GM21367 (cell line): ENCODE results near the gene GMDS.
"Not testable (repeated sequence)": the region's sequence is repeated elsewhere in the genome, so short reads cannot be mapped to it uniquely, and the experiment has no call there.

Source experiments
- ATAC-seq: cut with Tn5 transposase; IDR thresholded peaks from one replicate; pipeline ENCODE4 v1.9.1; 2021; ENCODE audit not compliant: unreplicated experiment

Gene GMDS

DNA sequence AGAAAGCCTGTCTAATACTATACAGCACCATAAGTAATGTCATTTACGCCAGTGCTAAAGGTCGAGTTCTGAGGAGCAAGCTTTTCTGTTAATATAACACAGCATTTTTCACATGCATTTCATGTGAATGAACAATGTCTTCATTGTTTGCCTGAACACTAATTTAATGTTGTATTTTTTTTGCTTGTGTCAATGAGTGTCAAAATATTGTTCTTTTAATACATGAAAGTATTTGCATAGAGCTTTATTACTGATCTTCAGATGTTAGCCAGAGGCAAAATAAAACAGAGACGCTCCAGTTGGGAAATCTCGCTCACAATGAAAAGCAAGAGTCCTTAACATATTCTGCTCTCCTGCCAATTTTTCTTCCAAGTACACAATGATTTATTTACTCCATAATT, 483.9 kb downstream of the GMDS start:
- no peak for ATAC-seq

DNA sequence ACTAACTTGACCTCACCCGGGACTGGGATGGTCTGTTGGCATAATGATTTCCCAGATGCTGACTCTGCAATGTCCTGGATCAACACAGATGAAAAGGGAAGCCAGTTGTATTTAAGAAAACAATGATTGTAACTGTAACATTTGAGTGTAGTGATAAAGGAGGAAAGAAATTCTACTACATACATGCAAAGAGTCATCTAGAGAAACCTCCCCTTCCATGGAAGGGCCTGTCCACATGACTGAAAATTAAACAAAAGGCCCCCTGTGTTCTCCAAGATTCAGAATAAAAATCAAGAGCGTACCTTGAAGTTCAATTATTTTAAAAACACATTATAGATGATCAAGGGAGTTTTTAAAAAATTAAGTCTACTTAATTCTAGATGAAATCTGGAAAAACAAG, 484.5 kb downstream of the GMDS start:
- no peak for ATAC-seq

DNA sequence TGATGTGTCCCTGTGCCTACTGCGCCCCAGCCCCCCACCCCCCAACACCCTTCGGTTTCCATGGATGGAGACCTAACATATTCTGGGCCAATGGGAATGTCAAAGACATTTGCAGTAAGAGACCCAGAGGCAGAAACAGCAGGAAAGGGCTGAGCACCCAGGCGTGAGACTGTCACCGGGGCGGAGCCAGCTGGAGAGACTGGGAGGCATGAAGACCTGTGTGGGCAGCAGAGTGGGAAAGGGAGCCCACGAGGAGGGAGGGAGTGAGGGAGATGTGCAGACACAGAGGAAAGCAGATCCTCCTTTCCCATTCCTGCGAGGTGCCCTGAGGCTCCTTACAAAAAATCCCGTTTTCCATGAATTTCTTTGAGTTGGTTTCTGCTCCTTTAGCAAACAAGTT, 485.5 kb downstream of the GMDS start:
- ATAC-seq: no peak

DNA sequence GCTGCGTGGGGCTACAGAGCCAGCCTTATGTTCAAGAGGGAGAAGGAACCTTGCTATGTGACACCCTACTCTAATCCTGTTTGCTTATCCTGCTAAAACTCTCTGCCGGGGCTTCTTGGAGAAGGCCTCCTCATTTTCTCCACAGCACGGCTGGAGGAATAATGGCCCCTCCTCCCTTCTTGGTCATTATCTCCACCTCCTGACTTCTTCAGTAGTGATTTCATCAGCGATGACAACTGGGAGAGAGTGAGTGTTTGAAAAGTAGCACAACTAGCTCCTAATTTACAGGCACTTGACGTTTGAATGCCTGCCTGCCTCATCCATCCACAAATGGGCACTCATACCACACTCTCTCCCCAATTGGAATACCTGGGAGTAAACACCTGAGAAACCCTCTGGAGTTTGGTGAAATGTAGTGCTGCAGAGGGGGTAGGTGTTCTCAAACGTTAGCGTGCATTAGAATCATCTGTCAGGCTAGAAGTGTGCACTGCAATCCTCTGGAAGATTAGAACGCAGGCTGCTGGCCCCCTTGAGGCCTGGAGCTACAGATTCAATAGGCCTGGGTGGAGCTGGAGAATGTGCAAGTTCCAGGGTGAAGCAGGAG, 487.2 kb downstream of the GMDS start:
- ATAC-seq: no peak

DNA sequence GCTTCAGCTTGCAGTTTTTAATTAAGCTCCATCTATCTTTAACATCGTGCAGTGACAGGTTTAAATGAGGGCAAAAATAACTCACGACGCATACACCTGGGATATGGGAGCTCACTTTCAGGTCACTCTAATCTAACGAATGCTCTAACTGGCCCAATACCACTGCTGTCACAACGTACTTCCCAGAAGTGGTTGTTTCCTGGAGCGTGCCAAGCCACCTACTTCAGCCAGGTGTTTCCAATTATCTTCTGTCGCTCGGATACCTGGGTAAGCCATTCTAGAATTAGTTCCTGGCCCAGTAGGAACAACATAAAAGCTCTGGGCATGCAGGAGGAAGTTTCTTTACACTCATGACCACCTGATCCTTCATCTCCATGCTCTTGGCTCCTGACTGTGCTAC, 488.3 kb downstream of the GMDS start:
- ATAC-seq: no peak

DNA sequence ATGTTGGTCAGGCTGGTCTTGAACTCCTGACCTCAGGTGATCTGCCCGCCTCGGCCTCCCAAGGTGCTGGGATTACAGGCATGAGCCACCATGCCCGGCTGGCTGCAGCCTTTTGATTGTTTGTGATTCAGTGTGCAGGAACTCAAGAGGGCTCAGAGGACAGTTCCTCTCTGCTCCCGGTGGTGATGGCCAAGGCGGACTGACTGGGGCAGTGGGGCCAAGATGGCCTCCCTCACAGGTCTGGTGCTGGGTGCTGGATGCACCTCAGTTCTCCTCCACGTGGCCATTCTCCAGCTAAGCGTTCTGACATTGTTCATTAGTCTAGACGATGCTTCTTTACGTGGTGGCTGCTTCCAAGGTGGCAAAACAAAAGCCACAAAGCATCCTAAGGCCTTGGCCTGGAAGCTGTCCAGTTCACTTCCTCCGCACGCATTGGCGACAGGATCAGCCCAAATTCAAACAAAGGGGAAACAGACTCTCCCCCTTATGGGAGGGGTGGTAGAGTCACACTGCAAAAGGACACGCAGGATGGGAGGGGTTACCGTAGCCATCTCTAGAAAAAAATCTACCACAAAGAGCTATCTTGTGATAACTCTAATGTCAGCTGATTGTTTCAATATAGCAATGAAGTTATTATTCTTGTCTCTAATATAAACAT, 488.8 kb downstream of the GMDS start:
- no peak for ATAC-seq

DNA sequence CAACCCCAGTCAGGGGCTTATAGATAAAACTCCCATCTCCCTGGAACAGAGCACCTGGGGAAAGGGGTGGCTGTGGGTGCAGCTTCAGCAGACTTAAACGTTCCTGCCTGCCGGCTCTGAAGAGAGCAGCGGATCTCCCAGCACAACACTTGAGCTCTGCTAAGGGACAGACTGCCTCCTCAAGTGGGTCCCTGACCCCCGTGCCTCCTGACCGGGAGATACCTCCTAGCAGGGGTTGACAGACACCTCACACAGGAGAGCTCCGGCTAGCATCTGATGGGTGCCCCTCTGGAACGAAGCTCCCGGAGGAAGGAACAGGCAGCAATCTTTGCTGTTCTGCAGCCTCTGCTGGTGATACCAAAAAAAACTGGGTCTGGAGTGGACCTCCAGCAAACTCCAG, 494.3 kb downstream of the GMDS start:
- not testable (repeated sequence) for ATAC-seq

DNA sequence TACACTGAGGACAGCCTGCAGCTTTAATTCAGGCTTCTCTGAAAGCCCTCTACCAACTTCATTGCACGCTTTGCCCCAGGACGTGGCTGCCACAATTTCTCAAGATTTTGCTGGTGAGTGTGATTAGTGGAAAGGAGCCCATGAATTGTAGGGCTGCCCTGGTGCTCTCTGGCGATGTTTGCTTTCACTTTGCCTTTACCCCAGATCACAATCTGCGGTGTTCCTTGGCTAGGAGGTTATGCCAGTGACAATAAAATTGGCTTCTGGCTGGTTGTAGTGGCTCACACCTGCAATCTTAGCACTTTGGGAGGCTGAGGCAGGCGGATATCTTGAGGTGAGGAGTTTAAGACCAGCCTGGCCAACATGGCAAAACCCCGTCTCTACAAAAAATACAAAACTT, 496.4 kb downstream of the GMDS start:
- no peak for ATAC-seq

DNA sequence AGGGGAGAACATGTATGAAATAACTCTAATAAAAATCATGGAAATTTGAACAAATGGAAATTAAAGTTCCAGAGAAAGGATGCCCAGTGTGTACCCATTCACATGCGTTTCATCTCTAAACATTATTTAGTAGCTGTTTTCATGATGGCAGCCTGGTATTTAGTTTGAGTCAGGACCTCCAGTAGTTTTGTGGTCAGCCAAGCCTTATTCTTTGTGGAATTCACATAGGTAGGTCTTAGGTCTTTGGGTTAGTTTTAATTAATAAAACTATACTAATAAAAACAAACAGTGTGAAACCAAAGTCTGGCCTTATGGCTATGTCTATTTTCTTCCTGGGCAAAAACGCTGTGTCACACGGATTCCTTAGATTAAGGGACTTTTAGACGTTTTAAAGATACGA, 497.9 kb downstream of the GMDS start:
- no peak for ATAC-seq

DNA sequence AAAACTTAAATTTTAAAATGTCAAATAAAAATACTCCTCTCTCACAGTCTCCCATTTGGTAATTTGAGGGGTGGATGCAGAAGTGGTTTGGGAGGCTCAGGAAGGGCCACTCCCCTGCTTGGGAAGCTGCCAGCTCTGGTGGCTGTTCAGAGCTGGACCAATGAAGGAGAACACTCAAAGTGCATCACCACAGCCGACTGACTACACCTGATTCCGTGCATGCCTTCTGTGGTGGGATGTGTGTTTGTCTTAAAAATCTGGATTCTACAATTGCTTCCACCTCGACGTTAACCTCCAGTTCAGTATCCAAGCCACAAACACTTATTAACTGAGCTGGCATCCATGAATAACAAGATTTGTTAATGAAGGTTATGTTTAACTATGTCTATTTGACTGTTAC, 498.4 kb downstream of the GMDS start:
- ATAC-seq: no peak

DNA sequence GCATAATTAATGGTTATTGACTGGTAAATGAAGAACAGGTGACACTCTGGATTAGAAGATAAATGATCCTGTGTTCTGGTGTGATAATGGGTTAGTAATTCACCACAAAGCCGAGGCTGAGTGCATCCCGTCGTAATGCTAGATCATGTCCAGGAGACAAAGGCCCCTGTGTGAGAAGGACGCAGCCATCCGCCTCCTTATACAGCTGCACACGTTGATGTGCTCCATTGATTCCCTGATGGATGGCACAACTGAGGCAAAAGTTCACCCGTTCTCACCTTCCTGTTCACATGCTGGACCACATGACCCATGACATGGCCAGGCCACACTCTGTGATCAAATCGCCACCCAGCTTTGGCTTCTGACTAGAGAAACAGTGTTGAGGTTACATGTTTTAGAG, 499.6 kb downstream of the GMDS start:
- ATAC-seq: no peak

DNA sequence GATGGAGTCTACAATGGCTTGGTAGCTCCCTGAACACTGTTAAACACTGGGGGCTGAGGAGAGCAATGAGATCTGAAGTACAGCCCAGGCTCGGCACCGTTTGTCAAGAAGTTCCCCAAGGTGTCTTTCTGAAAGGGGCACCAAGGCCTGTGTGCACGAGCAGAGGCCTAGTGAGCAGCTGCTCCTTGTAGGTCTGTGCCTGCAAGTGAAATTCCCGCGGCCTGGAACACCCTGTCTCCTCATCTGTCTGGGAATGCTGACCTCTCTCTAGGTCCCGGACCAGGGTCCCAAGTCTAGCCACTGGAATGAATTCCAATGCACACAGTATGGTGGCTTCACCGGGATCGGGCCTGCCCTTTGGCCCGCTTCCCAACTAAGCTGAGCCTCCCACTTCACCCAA, 500.9 kb downstream of the GMDS start:
- ATAC-seq: no peak

DNA sequence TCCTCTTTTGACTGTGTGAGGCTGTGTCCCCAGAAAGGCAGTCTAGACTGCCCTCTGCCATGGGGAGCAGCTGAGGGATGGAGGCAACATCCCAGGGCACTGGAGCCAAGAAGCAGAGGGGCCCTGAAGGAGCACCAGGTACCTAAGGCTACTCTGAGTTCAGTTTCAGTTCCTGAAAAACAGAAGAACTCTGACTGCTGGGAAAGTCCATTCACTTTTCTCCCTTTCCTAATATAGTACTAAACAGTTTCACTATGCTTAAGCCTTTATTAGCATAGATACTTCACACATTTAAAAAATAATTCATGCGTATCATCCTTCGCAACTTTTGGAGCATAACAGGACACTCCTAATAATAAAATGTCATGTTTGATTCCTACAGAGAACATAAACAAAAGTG, 505.7 kb downstream of the GMDS start:
- ATAC-seq: peak; percentile 89

DNA sequence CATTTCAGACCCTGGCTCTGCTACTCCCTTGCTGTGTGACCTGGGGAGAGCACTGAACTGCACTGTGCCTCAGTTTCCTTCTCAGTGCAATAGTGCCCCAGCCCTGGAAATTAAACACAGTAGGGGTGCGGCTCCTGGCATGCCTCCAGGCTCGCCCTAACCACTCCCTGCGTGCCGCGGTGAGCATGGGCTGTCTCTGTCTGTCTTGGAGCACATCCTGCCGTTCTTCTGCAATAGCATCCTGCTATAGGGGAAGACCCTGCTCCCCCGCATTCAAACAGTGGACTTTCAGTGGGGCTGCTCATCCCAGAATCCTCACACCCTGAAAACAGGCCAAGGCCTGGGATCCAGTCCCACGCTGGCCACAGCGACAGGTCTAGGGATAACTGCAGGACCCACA, 506.2 kb downstream of the GMDS start:
- peak; percentile 27 for ATAC-seq

DNA sequence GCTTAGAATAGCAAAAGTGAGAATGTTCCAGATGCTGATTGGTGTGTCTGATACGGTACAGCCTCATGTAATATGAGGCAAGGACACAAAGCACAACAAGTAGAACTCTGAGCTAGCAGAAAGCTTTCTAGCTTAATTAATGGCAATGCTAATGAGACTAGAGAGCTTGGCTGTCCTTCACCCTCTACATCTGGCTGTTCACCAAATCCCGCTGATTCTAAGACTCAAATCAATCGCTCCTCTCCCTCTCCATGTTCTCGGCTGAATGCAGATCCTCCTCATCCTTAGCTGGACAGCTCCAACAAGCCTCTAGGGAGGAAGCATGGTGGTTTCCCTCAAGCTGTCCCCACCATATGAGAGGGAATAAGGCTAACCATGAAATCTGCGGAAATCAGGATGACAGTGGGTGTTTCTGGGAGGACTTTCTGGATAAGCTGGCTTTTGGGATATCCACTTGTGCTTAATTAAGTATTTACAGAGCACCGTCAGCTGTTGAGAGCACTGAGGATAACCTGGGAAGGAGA, 506.8 kb downstream of the GMDS start:
- ATAC-seq: no peak

DNA sequence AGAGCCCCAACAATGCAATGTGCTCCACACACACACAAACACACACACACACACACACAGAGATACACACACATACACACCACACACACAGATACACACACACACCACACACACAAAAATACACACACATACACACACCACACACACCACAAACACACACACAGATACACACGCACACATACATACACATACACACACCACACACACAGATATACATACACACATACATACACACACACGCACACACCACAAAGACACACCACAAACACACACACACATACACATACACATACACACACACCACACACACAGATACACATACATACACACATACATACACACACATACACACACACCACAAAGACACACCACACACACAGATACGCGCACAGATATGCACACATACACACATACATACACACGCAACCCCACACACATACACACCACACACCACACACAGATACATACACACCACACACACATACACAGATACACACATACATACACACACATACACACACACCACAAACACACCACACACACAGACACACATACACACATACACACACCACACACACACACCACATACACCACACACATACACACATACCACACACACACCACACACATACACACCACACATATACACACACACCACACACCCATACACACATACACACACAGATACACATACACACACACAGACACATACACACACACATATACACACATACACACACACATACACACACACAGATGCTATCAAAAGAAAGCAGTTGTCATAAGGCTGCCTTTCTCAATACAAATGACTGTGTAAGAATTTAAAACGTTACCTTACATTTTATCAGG, 507.7 kb downstream of the GMDS start:
- ATAC-seq: no peak

DNA sequence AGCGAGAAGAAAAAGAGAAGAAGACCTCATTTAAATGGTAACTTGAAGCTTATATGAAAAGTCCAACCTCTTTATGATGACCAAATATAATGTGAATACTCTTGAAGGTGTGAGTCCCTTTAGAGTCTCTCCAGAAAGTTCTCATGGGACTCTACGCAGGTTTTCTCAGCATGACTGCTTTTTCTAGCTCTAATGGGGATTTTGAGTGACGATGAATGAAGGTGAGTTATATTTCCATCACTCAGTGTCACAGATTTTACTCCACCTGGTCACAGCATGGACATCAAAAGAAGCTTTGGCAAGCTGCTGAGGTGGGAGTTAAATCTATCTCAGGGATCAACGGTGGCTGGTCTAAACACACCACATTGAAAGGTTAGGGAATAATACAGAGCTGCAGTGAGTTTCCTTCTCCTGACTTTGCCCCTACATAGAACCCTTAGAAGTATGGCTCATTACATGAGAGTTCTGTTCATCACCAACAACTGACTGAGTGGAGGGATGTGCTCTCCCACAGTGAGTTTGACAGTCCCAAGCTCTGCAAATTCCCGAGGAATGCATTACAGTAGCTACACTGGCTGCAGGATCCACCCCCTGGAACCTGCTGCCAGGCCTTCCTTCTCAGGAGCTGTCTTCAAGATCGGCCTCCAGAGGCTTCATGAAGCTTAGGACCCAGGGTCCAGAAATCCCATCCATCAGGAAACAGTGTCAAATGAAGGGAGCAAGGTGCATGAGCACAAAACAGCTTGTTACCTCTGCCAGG, 508.9 kb downstream of the GMDS start:
- ATAC-seq: no peak

DNA sequence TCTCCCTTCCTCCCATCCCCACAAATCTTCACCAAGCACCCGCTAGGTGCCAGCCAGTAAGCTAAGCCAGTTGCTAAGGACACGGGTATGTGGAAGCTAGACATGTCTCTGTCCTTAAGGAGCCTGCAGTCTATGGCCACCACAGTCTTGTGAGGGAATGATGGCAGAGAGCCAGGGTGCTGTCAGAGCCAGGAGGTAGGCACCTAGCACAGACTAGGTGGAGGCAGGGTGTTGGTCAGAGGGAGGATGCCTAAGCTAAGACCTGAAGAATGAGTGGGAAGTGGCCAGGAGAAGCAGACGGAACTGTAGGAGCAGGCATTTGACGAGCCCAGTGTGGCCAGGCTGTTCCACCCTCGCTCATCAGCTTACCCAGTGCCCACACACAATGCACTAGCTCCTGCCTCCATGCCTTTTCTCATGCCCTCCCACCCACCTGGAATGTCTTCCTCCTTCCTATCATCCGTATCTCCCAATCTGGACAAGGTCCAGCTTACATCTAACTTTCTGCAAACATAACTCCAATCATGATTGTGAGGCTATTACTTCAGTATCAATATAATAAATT, 510.1 kb downstream of the GMDS start:
- no peak for ATAC-seq

DNA sequence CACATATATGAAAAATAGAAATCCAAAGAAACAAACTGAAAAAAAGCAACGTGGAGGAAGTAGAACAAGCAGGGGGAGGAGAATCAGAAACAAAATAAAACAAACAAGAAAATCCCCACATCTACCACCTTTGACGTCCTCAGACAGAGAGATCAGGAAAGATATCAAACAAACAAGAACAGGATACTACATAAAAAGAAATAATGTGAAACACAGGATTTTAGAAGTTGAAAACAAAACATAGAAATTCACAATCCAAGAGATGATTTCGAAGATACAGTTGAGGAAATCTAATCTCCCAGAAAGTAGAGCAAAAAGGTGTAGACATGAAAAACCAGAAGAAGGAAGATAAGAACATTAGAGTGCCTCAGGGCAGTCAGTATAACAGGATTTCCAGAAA, 514.5 kb downstream of the GMDS start:
- no peak for ATAC-seq

DNA sequence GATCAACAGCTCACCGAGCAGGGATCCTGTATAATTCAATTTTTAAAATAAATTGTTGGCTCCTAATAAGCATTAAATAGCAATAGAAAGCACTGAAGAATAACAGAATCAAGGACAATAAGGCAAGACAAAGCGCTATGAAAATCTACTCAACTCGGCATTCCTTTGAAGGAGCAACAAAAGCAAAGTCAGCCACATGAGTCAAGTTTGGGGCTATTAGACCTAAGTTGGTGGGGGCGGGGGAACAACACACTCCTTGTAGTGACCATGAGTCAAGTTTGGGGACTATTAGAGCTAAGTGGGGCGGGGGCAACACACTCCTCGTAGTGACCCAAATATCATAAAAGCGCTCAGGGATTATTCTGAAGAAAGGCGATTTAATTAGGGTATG, 515.7 kb downstream of the GMDS start:
- no peak for ATAC-seq

DNA sequence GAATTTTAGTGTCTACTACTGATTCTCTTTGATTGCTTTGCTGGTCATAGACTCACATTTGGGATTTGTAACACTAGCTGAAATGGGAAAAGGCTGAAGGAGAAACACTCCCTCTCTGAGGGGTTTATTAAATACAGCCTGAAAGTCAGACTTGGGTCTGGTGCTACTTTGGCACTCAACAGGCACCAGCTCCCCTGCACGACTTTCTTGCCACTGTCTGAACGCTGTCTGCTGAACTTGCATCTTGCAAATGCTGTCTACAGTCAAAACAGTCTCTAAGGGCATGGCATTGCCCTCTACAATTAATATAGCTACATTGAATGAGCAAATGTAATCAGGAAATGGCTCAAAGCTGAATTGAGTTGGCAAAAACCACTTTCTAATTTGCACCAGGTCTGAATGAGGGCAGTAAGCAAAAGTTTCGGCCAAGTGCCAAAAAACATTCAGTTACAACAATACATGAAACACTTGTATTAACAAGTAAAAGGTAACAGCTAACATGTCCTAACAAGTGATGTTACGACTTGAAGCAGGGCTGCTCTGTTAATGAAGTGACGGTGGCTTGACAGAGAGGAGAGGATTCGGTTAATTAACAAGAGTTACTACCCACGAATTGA, 516.2 kb downstream of the GMDS start:
- no peak for ATAC-seq
